Activated B cell treated with CpG ODN at 0.5 μM for 24 hours (primary cell): ENCODE results near the gene S100A5. TPM values are rescaled to one million over a fixed set of nuclear protein-coding genes. Genes with fewer than 3 reads are reported as not detected.

Source experiments
- ATAC-seq: fragments of 200-7000 bp; cut with Tn5 transposase; one replicate; pipeline ENCODE4 v1.10.0; 2021; ENCODE audit warnings: low read depth, mild to moderate bottlenecking, moderate library complexity
- CTCF ChIA-PET: fragments of 350-600 bp; sonication (Branson Sonifier 250); formaldehyde crosslinking; loops from one replicate; lab custom pipeline; 2021; ENCODE audit warnings: antibody characterized with exemption; lab: Charles Lee
- POLR2A ChIA-PET: fragments of 350-600 bp; sonication (Branson Sonifier 250); formaldehyde crosslinking; loops from one replicate; lab custom pipeline; 2021; ENCODE audit warnings: antibody characterized with exemption; lab: Charles Lee
- DNase-seq: peaks from one replicate; pipeline ENCODE4 v3.0.0; 2022
- H3K27ac Mint-ChIP-seq: one replicate; pipeline ENCODE4 v1.8.0; 2020; ENCODE audit warnings: mixed read lengths
- H3K27me3 Mint-ChIP-seq: one replicate; pipeline ENCODE4 v1.8.0; 2021; ENCODE audit warnings: mixed read lengths
- H3K36me3 Mint-ChIP-seq: one replicate; pipeline ENCODE4 v1.8.0; 2021; ENCODE audit warnings: low read depth, mixed read lengths
- H3K4me1 Mint-ChIP-seq: one replicate; pipeline ENCODE4 v1.8.0; 2021; ENCODE audit warnings: mixed read lengths
- H3K4me3 Mint-ChIP-seq: one replicate; pipeline ENCODE4 v1.8.0; 2020; ENCODE audit warnings: mild to moderate bottlenecking, mixed read lengths
- H3K9me3 Mint-ChIP-seq: one replicate; pipeline ENCODE4 v1.8.0; 2020; ENCODE audit warnings: mixed read lengths
- CTCF ChIP-seq: fragments of 200-600 bp; IDR thresholded peaks from one replicate; pipeline ENCODE4 v1.8.0; 2022; ENCODE audit warnings: antibody characterized with exemption, mild to moderate bottlenecking
- intact Hi-C: fragments of 100-400 bp; cut with micrococcal nuclease; formaldehyde crosslinking; loops from one replicate; pipeline ENCODE4 v1.15.1; 2024
- total RNA-seq: library from RNA; stranded (reverse); gene quantifications from 2 replicates; pipeline ENCODE4 v1.2.3, GENCODE V29; 2022

The S100A5 gene
- total RNA-seq, 1 donor from 2014 or later, result 0.51 TPM

GRCh38 chr1:153490272-153491051, 50.3 kb downstream of the S100A5 start:
- intact Hi-C loops, result no loop called here
- POLR2A ChIA-PET, result no interaction called here

DNA sequence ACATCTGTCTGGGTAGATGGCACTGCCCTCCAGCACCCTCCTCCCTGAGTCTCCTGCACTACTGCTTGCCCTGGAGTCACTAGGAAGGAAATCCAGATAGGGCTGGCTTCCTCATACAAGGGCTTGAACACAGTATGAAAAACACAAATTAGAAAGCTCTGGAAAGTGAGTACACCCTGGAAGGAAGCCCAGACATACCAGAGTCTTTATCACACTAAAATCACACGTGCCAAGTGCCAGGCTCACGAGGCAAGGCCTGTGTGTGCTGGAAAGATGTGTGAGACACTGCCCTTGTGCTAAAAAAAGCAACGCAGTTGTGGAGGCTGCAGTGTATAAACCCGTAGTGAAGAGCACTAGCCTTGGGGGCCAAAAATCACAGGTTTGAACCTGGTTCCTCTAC, 52.0 kb downstream of the S100A5 start:
- Mint-ChIP-seq H3K27ac (no peak overlapping the region), H3K9me3 (no peaks in the 10 kb centered on the region), H3K4me1 (no peaks in the 10 kb centered on the region), H3K4me3 (no peak overlapping the region), H3K27me3 (peaks cover 38% of the 10 kb centered on the region), H3K36me3 (no peaks in the 10 kb centered on the region)
- TF ChIP-seq CTCF, result no peak
- no peak for ATAC-seq
- CTCF ChIA-PET, result no interaction called here
- no peak for DNase-seq
- POLR2A ChIA-PET, result no interaction called here
- intact Hi-C loops, result no loop called here

More at GRCh38 chr1:153490272-153491051, 50.3 kb downstream of the S100A5 start:
- Mint-ChIP-seq H3K9me3 (no peaks in the 10 kb centered on the region), H3K36me3 (no peaks in the 10 kb centered on the region), H3K4me3 (no peak overlapping the region), H3K4me1 (peaks cover 8% of the 10 kb centered on the region), H3K27me3 (peaks cover 27% of the 10 kb centered on the region), H3K27ac (no peak overlapping the region)
- CTCF ChIA-PET, result no interaction called here
- TF ChIP-seq CTCF, result no peak
- ATAC-seq (no peak), DNase-seq (no peak)

- DNase-seq (no peak), ATAC-seq (no peak)
- no peak for TF ChIP-seq CTCF
- Mint-ChIP-seq H3K9me3 (no peaks in the 10 kb centered on the region), H3K27ac (no peak overlapping the region), H3K4me1 (no peaks in the 10 kb centered on the region), H3K36me3 (no peaks in the 10 kb centered on the region), H3K27me3 (peaks cover 40% of the 10 kb centered on the region), H3K4me3 (no peak overlapping the region)
- ChIA-PET CTCF (interaction anchor here (0.6 kb wide), 1 partner anchor 9 kb away, joined by 4 read pairs; no protein-coding TSS in a partner anchor), POLR2A (no interaction called here)
- intact Hi-C loops, result no loop called here
These were observed 53.0 kb downstream of the S100A5 start for GRCh38 chr1:153487707-153488106.

Other genes starting within 250 kb of the S100A5 start
- gene PGLYRP3, start 228.0 kb downstream of the S100A5 start, total RNA-seq, result not detected in 2 replicates
- gene PGLYRP4, start 192.1 kb downstream of the S100A5 start, total RNA-seq, result not detected in 2 replicates
- gene S100A9, start 183.1 kb downstream of the S100A5 start, total RNA-seq, result 2.6 and 4.0 TPM in 2 replicates
- gene S100A12, start 165.3 kb downstream of the S100A5 start, total RNA-seq, result 0.61 TPM in 1 of 2 replicates, not detected in the other
- 0.93 TPM in 1 of 2 replicates, not detected in the other for gene S100A8, start 149.9 kb downstream of the S100A5 start, total RNA-seq
- gene S100A7A, start 124.4 kb downstream of the S100A5 start, total RNA-seq, result not detected in 2 replicates
- gene S100A7, start 80.3 kb downstream of the S100A5 start, total RNA-seq, result not detected in 2 replicates
- gene S100A6, start 4.9 kb downstream of the S100A5 start, total RNA-seq, result 166 and 186 TPM in 2 replicates
- gene S100A4, start 4.9 kb upstream of the S100A5 start, total RNA-seq, result 315 and 398 TPM in 2 replicates
- not detected in 2 replicates for gene S100A3, start 8.3 kb upstream of the S100A5 start, total RNA-seq
- gene S100A2, start 24.9 kb upstream of the S100A5 start, total RNA-seq, result 2.0 and 4.4 TPM in 2 replicates
- gene S100A16, start 72.2 kb upstream of the S100A5 start, total RNA-seq, result not detected in 2 replicates
- gene S100A14, start 75.4 kb upstream of the S100A5 start, total RNA-seq, result not detected in 2 replicates
- 16.2 and 17.6 TPM in 2 replicates for gene S100A13, start 86.6 kb upstream of the S100A5 start, total RNA-seq
- 0.31 and 0.69 TPM in 2 replicates for gene S100A1, start 87.5 kb upstream of the S100A5 start, total RNA-seq
- 140 and 148 TPM in 2 replicates for gene CHTOP, start 93.1 kb upstream of the S100A5 start, total RNA-seq
- gene SNAPIN, start 117.8 kb upstream of the S100A5 start, total RNA-seq, result 50.4 and 51.5 TPM in 2 replicates
- gene ILF2, start 130.1 kb upstream of the S100A5 start, total RNA-seq, result 182 and 191 TPM in 2 replicates
- gene NPR1, start 137.8 kb upstream of the S100A5 start, total RNA-seq, result 0.59 and 0.82 TPM in 2 replicates
- gene INTS3, start 187.1 kb upstream of the S100A5 start, total RNA-seq, result 81.1 and 88.6 TPM in 2 replicates
- gene SLC27A3, start 234.5 kb upstream of the S100A5 start, total RNA-seq, result 7.8 and 12.6 TPM in 2 replicates